Measurements from ENCODE around the gene CDCA7L. TPM values are rescaled to one million over a fixed set of nuclear protein-coding genes. Genes with fewer than 3 reads are reported as not detected.

Gene CDCA7L
- total and polyA plus RNA-seq, 2 of the 4 experiments (the other 2 are of a cell fraction), result 20.4 to 35.0 TPM

DNA sequence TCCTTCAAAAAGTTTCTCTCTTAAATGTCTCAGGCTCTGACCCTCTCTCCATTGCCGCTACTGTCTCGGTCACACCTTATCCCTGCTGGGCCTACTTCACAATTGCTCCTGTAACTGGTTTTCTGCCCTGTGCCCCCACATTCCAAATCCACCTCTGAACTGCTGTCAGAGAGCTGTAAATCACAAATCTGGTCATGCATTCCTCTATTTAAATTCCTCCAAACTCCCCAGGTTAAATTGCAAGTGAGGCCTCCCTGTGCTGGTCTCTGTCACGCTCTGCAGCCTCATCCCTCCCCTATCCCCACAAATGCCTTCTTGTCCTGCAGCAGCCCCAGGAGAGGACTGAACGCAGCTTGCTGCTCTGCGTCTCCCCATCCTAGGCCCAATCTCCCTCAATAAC is 40.4 kb upstream of the CDCA7L start:
- Histone ChIP-seq H4K8ac (ENCODE audit: low read depth in 2 of 2, low read length in 2 of 2) (no peak overlapping the region), H2BK5ac (ENCODE audit: low read depth, low read length, poor library complexity, severe bottlenecking) (no peak overlapping the region), H3K18ac (ENCODE audit: low read depth, low read length) (no peak overlapping the region), H3K23ac (ENCODE audit: low read depth, low read length) (no peak overlapping the region), H3K14ac (replicated peaks; ENCODE audit: low read depth, low read length) (no peak overlapping the region), H4K91ac (ENCODE audit: insufficient read depth, low read depth, low read length) (no peak overlapping the region), H3K27ac (ENCODE audit: insufficient read depth, low read length) (no peak overlapping the region), H4K5ac (ENCODE audit: low read depth, low read length) (no peak overlapping the region), H3K4me3 (ENCODE audit: insufficient read depth, low read depth, low read length) (no peak overlapping the region), H3K4me1 (ENCODE audit: control insufficient read depth, insufficient read depth, low read length) (no peaks in the 10 kb centered on the region), H3K4me2 (ENCODE audit: low read depth, low read length) (no peak overlapping the region), H3K4ac (ENCODE audit: low read depth, low read length) (no peak overlapping the region), H3K9me3 (ENCODE audit: control insufficient read depth, insufficient read depth, low read length) (no peaks in the 10 kb centered on the region), H3K79me1 (ENCODE audit: low read depth in 1 of 2, low read length in 2 of 2) (no peaks in the 10 kb centered on the region), H2AK5ac (ENCODE audit: low read depth, low read length) (no peak overlapping the region), H3K9me1 (ENCODE audit: insufficient read depth, low read length) (no peaks in the 10 kb centered on the region), H3K36me3 (ENCODE audit: control insufficient read depth, insufficient read depth, low read length) (no peaks in the 10 kb centered on the region), H2AFZ (replicated peaks; ENCODE audit: low read length, poor library complexity) (no peak overlapping the region), H2BK20ac (ENCODE audit: low read depth, low read length) (no peak overlapping the region), H2BK15ac (ENCODE audit: low read depth, low read length) (no peak overlapping the region), H2AK9ac (replicated peaks; ENCODE audit: low read depth, low read length, poor library complexity) (no peak overlapping the region), H4K20me1 (ENCODE audit: insufficient read depth, low read length) (no peaks in the 10 kb centered on the region), H3K27me3 (ENCODE audit: control insufficient read depth, insufficient read depth, low read length) (peaks cover 1% of the 10 kb centered on the region), H3K56ac (ENCODE audit: extremely low read depth, insufficient read depth, low read length) (no peak overlapping the region), H3K9ac (ENCODE audit: low read depth, low read length) (no peak overlapping the region), H2BK120ac (ENCODE audit: low read depth, low read length) (no peak overlapping the region)
- dilution Hi-C loops (cut with HindIII; ENCODE audit: low sequenced_read_pairs, unreplicated experiment), result no loop called here
- CTCF ChIA-PET, result no interaction called here
- TF ChIP-seq BHLHE40 (IDR thresholded peaks at IDR 0.05; ENCODE audit: low read depth, low read length) (no peak), MAFK (IDR thresholded peaks at IDR 0.05; ENCODE audit: low read depth, low read length) (no peak), CEBPB (IDR thresholded peaks at IDR 0.05; ENCODE audit: low read depth, low read length) (no peak), MAZ (IDR thresholded peaks at IDR 0.05; ENCODE audit: borderline replicate concordance, low read depth, low read length) (no peak), CHD1 (IDR thresholded peaks at IDR 0.05; ENCODE audit: low read depth, low read length) (no peak), USF2 (IDR thresholded peaks at IDR 0.05; ENCODE audit: low read depth, low read length) (no peak), FOS (IDR thresholded peaks at IDR 0.05; ENCODE audit: low read depth, low read length) (no peak)
- ATAC-seq (ENCODE audit: low read depth) (no peak), DNase-seq (no peak)
- POLR2A ChIA-PET (ENCODE audit: unreplicated experiment), result no interaction called here
- intact Hi-C loops (cut with micrococcal nuclease), result no loop called here
- no CpG with 5 or more reads among the region's 5 CpGs for WGBS, 2 experiments (ENCODE audit: extremely low coverage in 2 of 2, insufficient read length in 1 of 2)
- BruUV-seq (replicated peaks), result no TSS peak
- in situ Hi-C loops (cut with MboI; ENCODE audit: low sequenced_read_pairs), result no loop called here
